IPS-20b (cell line): ENCODE measurements around the gene FOXF2.
"Not testable (repeated sequence)": the region's sequence is repeated elsewhere in the genome, so short reads cannot be mapped to it uniquely, and the experiment has no call there.

Source experiments
- H3K27ac ChIP-seq: one replicate; pipeline ENCODE4 v1.5.1; 2013; ENCODE audit warnings: low read length
- H3K27me3 ChIP-seq: 2 replicates; pipeline ENCODE4 v1.6.1; 2013; ENCODE audit warnings: mild to moderate bottlenecking, low read length, inconsistent platforms; ENCODE audit not compliant: insufficient read depth
- H3K36me3 ChIP-seq: 2 replicates; pipeline ENCODE4 v1.6.1; 2013; ENCODE audit warnings: low read depth, mild to moderate bottlenecking, inconsistent platforms, low read length, moderate library complexity; ENCODE audit not compliant: insufficient read depth
- H3K4me1 ChIP-seq: 2 replicates; pipeline ENCODE4 v1.6.1; 2013; ENCODE audit warnings: mild to moderate bottlenecking, control low read depth, inconsistent platforms, low read length, moderate library complexity; ENCODE audit not compliant: insufficient read depth
- H3K4me3 ChIP-seq: 2 replicates; pipeline ENCODE4 v1.5.1; 2013; ENCODE audit warnings: mild to moderate bottlenecking, low read length, inconsistent platforms
- H3K9ac ChIP-seq: 2 replicates; pipeline ENCODE4 v1.6.1; 2013; ENCODE audit warnings: low read depth, mild to moderate bottlenecking, inconsistent platforms, low read length, moderate library complexity
- H3K9me3 ChIP-seq: 2 replicates; pipeline ENCODE4 v1.6.1; 2013; ENCODE audit warnings: mild to moderate bottlenecking, low read depth, low read length, inconsistent platforms; ENCODE audit not compliant: insufficient read depth

Gene FOXF2

DNA sequence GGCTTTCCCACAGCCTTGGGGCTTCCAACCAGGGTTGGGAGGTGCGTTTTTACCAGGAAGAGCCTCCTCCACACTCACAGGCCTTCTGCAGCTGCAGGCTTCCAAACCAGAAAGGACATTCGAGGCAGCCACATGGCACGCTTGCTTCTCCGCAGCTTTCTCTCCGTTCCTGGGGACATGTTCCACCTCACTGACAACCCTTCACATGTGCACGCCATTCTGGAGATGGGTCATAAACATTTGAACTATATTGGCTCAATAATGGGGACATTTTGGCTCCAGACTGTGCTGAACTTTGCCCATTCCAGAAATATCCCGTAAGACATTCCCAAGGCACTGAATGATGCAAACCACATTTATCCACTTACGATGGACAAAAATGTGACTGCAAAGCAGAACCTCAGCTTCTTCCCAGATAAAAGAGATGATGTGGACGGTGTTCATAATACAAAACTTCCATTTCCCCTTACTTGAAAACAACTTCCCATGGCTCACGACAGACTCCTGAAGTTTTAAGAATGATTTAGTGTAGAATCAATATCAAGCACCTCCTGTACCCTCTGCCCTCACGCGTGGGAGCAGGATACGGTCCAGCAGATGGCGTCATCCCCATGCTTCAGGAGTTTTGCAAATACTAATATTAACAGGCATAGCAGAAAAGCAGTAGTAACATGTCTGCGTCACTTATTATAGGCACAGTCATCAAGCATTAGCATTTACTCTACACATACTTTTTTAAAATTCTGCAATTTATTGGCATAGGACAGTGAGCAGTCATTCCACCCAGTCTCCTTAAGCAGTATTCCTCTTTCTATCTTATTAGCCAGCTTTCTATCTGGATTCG, 25.4 kb upstream of the FOXF2 start:
- peaks cover 9% of the 10 kb centered on the region for H3K27me3 ChIP-seq
- no peaks in the 10 kb centered on the region for H3K36me3 ChIP-seq
- H3K9me3 ChIP-seq, result no peaks in the 10 kb centered on the region
- H3K4me1 ChIP-seq, result peaks cover 10% of the 10 kb centered on the region; the same call in 1 of the 2 replicates
- no peak overlapping the region for H3K27ac ChIP-seq
- no peak overlapping the region for H3K9ac ChIP-seq
- H3K4me3 ChIP-seq, result no peak overlapping the region

DNA sequence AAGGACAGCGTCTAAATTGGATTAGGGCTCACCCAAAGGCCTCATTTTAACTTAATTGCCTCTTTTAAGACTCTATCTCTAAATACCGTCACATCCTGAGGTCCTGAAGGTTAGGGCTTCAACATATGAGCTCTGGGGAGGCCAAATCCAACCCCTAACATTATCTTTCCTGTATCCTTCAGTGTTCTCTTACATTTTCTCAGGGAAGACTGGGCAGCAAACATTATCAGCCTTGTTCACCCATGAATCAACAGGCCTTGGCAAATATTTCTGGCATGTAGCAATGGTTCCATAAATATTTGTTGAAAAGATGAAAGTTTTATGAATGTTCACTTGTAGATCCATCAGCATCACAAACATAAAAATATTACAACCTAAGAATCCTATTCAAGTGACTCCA, 24.6 kb upstream of the FOXF2 start:
- no peak overlapping the region for H3K4me3 ChIP-seq
- H3K27ac ChIP-seq, result no peak overlapping the region
- H3K9ac ChIP-seq, result no peak overlapping the region
- H3K36me3 ChIP-seq, result no peaks in the 10 kb centered on the region
- H3K9me3 ChIP-seq, result no peaks in the 10 kb centered on the region
- peaks cover 10% of the 10 kb centered on the region; the same call in 1 of the 2 replicates for H3K4me1 ChIP-seq
- peaks cover 9% of the 10 kb centered on the region for H3K27me3 ChIP-seq

DNA sequence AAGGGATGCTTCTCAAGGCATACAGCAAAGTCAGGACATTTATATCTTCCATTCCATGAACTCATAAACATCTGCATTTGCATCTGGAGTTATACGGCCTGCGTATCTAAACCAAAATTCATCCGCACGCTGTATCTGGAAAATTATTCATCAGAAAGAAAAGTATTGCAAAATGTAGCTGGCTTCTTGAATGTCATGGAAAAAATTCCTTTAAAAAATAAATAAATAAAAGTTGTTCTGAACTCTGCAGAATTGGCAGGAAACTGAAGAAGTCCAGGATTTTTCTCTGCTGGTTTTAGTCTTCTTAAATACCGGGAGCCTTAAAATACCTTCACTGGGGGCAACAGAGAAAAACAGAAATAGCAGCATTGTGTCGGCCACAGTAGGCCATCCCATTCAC, 23.7 kb upstream of the FOXF2 start:
- Histone ChIP-seq H3K27me3 (peaks cover 9% of the 10 kb centered on the region), H3K27ac (no peak overlapping the region), H3K4me1 (peaks cover 10% of the 10 kb centered on the region; the same call in 1 of the 2 replicates)

DNA sequence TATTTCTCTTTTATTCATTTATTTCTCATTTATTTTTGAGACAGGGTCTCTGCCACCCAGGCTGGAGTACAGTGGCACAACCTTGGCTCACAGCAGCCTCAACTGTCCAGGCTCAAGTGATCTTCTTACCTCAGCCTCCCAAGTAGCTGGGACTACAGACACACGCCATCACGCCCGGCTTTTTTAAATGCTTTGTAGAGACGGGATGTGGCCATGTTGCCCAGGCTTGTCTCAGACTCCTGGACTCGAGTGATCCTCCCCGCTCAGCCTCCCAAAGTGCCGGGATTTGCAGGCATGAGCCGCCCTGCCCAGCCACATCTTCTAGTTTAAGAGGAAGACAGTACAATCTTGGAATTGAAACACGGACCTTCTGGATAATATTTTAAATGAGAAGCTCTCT, 21.6 kb upstream of the FOXF2 start:
- Histone ChIP-seq H3K36me3 (no peaks in the 10 kb centered on the region), H3K4me3 (no peak overlapping the region), H3K4me1 (peaks cover 10% of the 10 kb centered on the region; the same call in 1 of the 2 replicates), H3K9ac (no peak overlapping the region), H3K27me3 (peaks cover 22% of the 10 kb centered on the region), H3K27ac (no peak overlapping the region), H3K9me3 (no peaks in the 10 kb centered on the region)

More for the DNA sequence above, 23.7 kb upstream of the FOXF2 start:
- no peaks in the 10 kb centered on the region for H3K36me3 ChIP-seq
- no peak overlapping the region for H3K9ac ChIP-seq
- no peak overlapping the region for H3K4me3 ChIP-seq
- H3K9me3 ChIP-seq, result no peaks in the 10 kb centered on the region

GRCh38 chr6:1368940-1369339, 20.4 kb upstream of the FOXF2 start:
- H3K27me3 ChIP-seq, result peaks cover 33% of the 10 kb centered on the region
- H3K9me3 ChIP-seq, result no peaks in the 10 kb centered on the region
- peaks cover 10% of the 10 kb centered on the region; the same call in 1 of the 2 replicates for H3K4me1 ChIP-seq
- H3K9ac ChIP-seq, result no peak overlapping the region
- no peaks in the 10 kb centered on the region for H3K36me3 ChIP-seq
- H3K27ac ChIP-seq, result no peak overlapping the region
- no peak overlapping the region for H3K4me3 ChIP-seq

DNA sequence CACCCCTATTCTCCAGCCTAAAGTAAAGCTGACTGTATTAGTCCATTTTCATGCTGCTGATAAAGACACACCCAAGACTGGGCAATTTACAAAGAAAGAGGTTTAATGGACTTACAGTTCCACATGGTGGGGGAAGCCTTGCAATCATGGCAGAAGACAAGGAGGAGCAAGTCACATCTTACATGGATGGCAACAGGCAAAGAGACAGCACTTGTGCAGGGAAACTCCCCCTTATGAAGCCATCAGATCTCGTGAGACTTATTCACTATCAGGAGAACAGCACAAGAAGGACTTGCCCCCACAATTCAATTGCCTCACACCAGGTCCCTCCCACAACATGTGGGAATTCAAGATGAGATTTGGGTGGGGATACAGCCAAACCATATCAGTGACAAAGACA, 19.7 kb upstream of the FOXF2 start:
- H3K36me3 ChIP-seq, H3K4me3 ChIP-seq, H3K9ac ChIP-seq, H3K9me3 ChIP-seq, H3K27ac ChIP-seq: not testable (repeated sequence)
- H3K27me3 ChIP-seq, result peaks cover 41% of the 10 kb centered on the region
- H3K4me1 ChIP-seq, result peaks cover 10% of the 10 kb centered on the region; the same call in 1 of the 2 replicates

GRCh38 chr6:1371933-1372332, 17.4 kb upstream of the FOXF2 start:
- Histone ChIP-seq H3K36me3 (no peaks in the 10 kb centered on the region), H3K9ac (no peak overlapping the region), H3K27ac (no peak overlapping the region), H3K27me3 (peaks cover 54% of the 10 kb centered on the region), H3K4me1 (no peaks in the 10 kb centered on the region), H3K4me3 (no peak overlapping the region), H3K9me3 (no peaks in the 10 kb centered on the region)

GRCh38 chr6:1372690-1373089, 16.7 kb upstream of the FOXF2 start:
- Histone ChIP-seq H3K36me3 (no peaks in the 10 kb centered on the region), H3K9me3 (no peaks in the 10 kb centered on the region), H3K4me1 (peaks cover 1% of the 10 kb centered on the region; the same call in 1 of the 2 replicates), H3K27me3 (peaks cover 61% of the 10 kb centered on the region), H3K4me3 (no peak overlapping the region), H3K27ac (no peak overlapping the region), H3K9ac (no peak overlapping the region)

DNA sequence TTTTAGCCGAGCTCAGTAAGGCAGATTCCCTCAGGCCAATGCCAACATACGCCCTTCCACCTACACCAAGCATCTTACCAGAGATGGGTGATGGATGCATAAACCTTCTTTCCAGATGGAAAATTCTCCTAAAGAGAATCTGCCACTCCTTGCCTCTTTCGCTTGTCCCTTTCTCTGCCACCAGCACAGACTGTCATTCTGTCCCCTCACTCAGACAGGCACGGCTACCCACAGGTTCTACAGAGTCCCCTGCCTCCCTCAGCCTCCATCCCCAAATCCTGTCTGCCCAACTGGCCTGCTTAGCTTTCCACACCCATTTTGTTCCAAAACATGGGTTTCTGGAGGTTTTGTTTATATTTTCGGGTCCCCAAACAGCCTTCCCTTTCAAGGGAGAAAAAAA, 12.7 kb upstream of the FOXF2 start:
- Histone ChIP-seq H3K36me3 (no peaks in the 10 kb centered on the region), H3K27me3 (peaks cover 95% of the 10 kb centered on the region), H3K27ac (no peak overlapping the region), H3K9ac (no peak overlapping the region), H3K4me3 (no peak overlapping the region), H3K9me3 (peaks cover 5% of the 10 kb centered on the region; the same call in 1 of the 2 replicates), H3K4me1 (peaks cover 3% of the 10 kb centered on the region; the same call in 1 of the 2 replicates)

DNA sequence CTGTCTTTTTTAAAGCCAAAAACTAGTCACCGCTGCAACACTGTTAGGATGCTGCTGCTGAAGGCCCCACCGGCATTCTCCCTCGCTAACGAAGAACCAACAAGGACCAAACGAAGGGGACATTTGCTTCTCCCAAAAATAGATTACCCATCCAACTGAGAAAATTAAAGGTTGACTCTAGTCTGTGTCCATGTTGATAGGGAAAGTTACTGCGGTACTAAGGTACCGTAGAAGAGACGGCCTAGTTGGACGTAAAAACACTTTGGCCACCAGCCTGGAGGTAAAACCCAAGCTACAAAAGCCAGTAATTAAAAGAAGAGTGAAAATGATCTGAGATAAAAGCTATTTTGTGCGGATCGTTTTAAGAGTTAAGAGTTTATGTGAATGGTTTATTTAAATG, 11.8 kb upstream of the FOXF2 start:
- Histone ChIP-seq H3K4me3 (peak overlapping the region; percentile 41; the same call in 1 of the 2 replicates), H3K9me3 (peaks cover 5% of the 10 kb centered on the region; the same call in 1 of the 2 replicates), H3K27me3 (peaks cover 100% of the 10 kb centered on the region), H3K36me3 (no peaks in the 10 kb centered on the region), H3K4me1 (peaks cover 3% of the 10 kb centered on the region; the same call in 1 of the 2 replicates), H3K27ac (no peak overlapping the region), H3K9ac (no peak overlapping the region)

- Histone ChIP-seq H3K36me3 (no peaks in the 10 kb centered on the region), H3K27me3 (peaks cover 100% of the 10 kb centered on the region), H3K9me3 (peaks cover 5% of the 10 kb centered on the region; the same call in 1 of the 2 replicates), H3K4me3 (peak overlapping the region; percentile 41; the same call in 1 of the 2 replicates), H3K4me1 (peaks cover 3% of the 10 kb centered on the region; the same call in 1 of the 2 replicates), H3K27ac (no peak overlapping the region), H3K9ac (no peak overlapping the region)
Measured at GRCh38 chr6:1378065-1379016, 11.0 kb upstream of the FOXF2 start.
